ENCODE results near the gene GPRC5A. TPM values are rescaled to one million over a fixed set of nuclear protein-coding genes. Genes with fewer than 3 reads are reported as not detected.

The GPRC5A gene
- total RNA-seq (2013; cell fraction: nucleolus; rRNA removed) = 0.10 TPM in 1 of 2 replicates, not detected in the other
- total RNA-seq (2014; rRNA removed) (0.40 and 0.71 TPM in 2 replicates), total RNA-seq (2014; rRNA removed; fragmentation: Illumina TruSeq; extraction: Trizol) (0.67 and 1.3 TPM in 2 replicates), total RNA-seq (2021) (2.8 and 3.5 TPM in 2 replicates), polyA plus RNA-seq (2011; rRNA removed) (0.01 and 0.10 TPM in 2 replicates), polyA plus RNA-seq (2014; fragmentation: Illumina TruSeq; extraction: Trizol) (0.95 and 1.5 TPM in 2 replicates), polyA plus RNA-seq (2014; fragmentation: Nextera tagmentation; extraction: Ambion mirVana) (under 1 TPM; 0.72 to 0.75 TPM), polyA plus RNA-seq (2014; rRNA removed) (1.3 and 1.6 TPM in 2 replicates), polyA plus RNA-seq (2016; fragmentation: Nextera tagmentation; extraction: Ambion mirVana) (1 to 10 TPM; 1.8 to 2.0 TPM), polyA minus RNA-seq (2011; rRNA and poly(A)+ RNA removed) (under 0.01 and 0.52 TPM in 2 replicates), Bru-seq, nascent RNA (percentile 26 among the genes with signal in this experiment), BruChase-seq, experiment 1, labeled RNA remaining after a 6-hour chase (percentile 35 among the genes with signal in this experiment), BruChase-seq, experiment 2, labeled RNA remaining after a 2-hour chase (percentile 43 among the genes with signal in this experiment)
- 0.10 TPM for polyA plus RNA-seq (2011; ENCODE audit: low read depth)
- polyA plus RNA-seq (2011; cell fraction: cytosol; rRNA removed) = 0.07 TPM in 2 replicates
- polyA plus RNA-seq (2011; cell fraction: nucleus; rRNA removed) = 0.13 TPM in 1 of 2 replicates, not detected in the other
- 0.05 and 0.18 TPM in 2 replicates for polyA plus RNA-seq (2012)
- polyA minus RNA-seq (2011; cell fraction: cytosol; rRNA and poly(A)+ RNA removed) = 1.5 and 1.7 TPM in 2 replicates
- under 0.01 and 0.38 TPM in 2 replicates for polyA minus RNA-seq (2011; cell fraction: nucleus; rRNA and poly(A)+ RNA removed)
- long read RNA-seq, experiment 1 = 0 reads
- long read RNA-seq, experiment 2 = 0 reads

GRCh38 chr12:12891080-12891880 lies at the start of gene GPRC5A:
TSS of gene GPRC5A (plus strand) at chr12:12891562. CDS start at chr12:12908250, 16,688 bp downstream.
- 6% methylated on average over 45 of the region's 50 CpGs for WGBS (ENCODE audit: insufficient coverage, insufficient replicate concordance, low lambda C conversion rate, missing lambda C conversion rate)
- H3K27me3 ChIP-seq (replicated peaks in 1 of 2; ENCODE audit: control insufficient read depth in 2 of 2, insufficient read depth in 2 of 2, low read length in 1 of 2) = peaks cover 12% of the 10 kb centered on the region in 2 experiments
- H4K20me1 ChIP-seq (ENCODE audit: control insufficient read depth, insufficient read depth) = no peaks in the 10 kb centered on the region
- DNase-seq (ENCODE audit: low read depth, low spot score) = no peak
- ATAC-seq = peak; percentile 60
- no peaks in the 10 kb centered on the region for H3K9me3 ChIP-seq (replicated peaks; ENCODE audit: control insufficient read depth, insufficient read depth, low read length)
- intact Hi-C loops (cut with micrococcal nuclease; ENCODE audit: unreplicated experiment) (no loop called here), in situ Hi-C loops (cut with MboI) (no loop called here)
- no TSS peak for BruUV-seq (replicated peaks)
- H3K4me1 ChIP-seq (ENCODE audit: control insufficient read depth, insufficient read depth, low read length) = no peaks in the 10 kb centered on the region; the same call in 1 of the 2 replicates
- H3K9ac ChIP-seq (ENCODE audit: control insufficient read depth, insufficient read depth, low read length) = no peak within 1 kb of the TSS
- TF ChIP-seq REST (IDR thresholded peaks at IDR 0.05; ENCODE audit: low read depth, low read length) = peak; percentile 59; the same call in 1 of the 2 replicates
- TF ChIP-seq TCF12 (IDR thresholded peaks at IDR 0.05; ENCODE audit: low read depth, low read length) = peak; percentile 73; the same call in 1 of the 2 replicates
- TF ChIP-seq CREM (IDR thresholded peaks at IDR 0.05; ENCODE audit: low read depth) = peak; percentile 20; the same call in 1 of the 2 replicates
- no peak for TF ChIP-seq ZNF622 (IDR thresholded peaks at IDR 0.05)
- peak; percentile 21 for TF ChIP-seq SUZ12 (IDR thresholded peaks at IDR 0.05; ENCODE audit: unreplicated experiment)
- no peak within 1 kb of the TSS for H3K27ac ChIP-seq (ENCODE audit: control insufficient read depth, insufficient read depth)
- SMC1A ChIA-PET (ENCODE audit: uncharacterized antibody, unreplicated experiment) = no interaction called here
- no peak for FAIRE-seq
- H2AFZ ChIP-seq (ENCODE audit: control insufficient read depth, low read depth, low read length) = peak within 1 kb of the TSS; percentile 44
- RAD21 ChIA-PET (ENCODE audit: unreplicated experiment) = interaction anchor here (0.7 to 1.4 kb wide), 4 partner anchors 14 to 102 kb away, joined by 3 to 6 read pairs (median 3); no protein-coding TSS in a partner anchor
- H3K36me3 ChIP-seq (ENCODE audit: control insufficient read depth in 2 of 2, insufficient read depth in 2 of 2, low read length in 1 of 2) = no peaks in the 10 kb centered on the region
- CTCF ChIA-PET = interaction anchor here (0.9 to 1.5 kb wide), 3 partner anchors 25 to 102 kb away, joined by 3 to 4 read pairs (median 4); no protein-coding TSS in a partner anchor
- H3K4me2 ChIP-seq (ENCODE audit: control insufficient read depth, insufficient read depth) = peak within 1 kb of the TSS; percentile 71
- POLR2A ChIA-PET = no interaction called here
- no peaks in the 10 kb centered on the region for H3K79me2 ChIP-seq (ENCODE audit: control insufficient read depth, insufficient read depth, low read length)
- no peak within 1 kb of the TSS for H3K4me3 ChIP-seq

Data from GM12878 (cell line).